ENCODE results near the gene C3orf80.
"Not testable (repeated sequence)": the region's sequence is repeated elsewhere in the genome, so short reads cannot be mapped to it uniquely, and the experiment has no call there.

Gene C3orf80

DNA sequence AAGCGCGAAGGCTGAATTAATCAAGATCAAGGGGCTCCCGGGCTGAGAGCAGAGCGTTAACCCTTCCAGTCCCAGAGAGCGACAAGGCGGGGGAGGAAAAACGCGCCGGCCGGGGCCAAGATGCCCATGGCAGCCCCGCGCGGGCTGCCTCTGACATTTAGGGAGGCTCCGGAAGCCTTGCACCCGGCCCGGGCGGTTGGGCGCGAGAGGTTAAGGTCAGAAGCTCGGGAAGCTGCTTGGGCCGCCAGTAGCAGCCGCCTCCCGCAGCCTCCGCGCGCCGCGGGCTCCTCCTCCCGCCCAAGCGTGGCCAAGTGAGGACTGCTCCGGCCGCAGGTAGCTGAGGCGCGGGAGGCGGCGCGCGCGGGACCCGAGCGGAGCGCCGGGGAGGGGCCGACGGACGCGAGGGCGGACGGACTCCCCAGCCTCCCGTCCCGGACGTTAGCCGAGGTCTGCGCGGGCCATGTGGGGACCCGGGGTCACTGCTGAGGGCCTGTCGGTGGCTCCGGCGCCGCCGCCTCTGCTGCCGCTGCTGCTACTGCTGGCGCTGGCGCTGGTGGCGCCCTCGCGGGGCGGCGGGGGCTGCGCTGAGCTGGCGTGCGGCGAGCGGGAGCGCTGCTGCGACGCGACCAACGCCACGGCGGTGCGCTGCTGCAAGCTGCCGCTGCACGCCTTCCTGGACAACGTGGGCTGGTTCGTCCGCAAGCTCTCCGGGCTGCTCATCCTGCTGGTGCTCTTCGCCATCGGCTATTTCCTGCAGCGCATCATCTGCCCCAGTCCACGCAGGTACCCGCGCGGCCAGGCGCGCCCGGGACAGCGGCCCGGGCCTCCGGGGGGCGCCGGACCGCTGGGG, at the start of gene C3orf80:
TSS of gene C3orf80 (plus strand) at position 247 of the 850 bp plus-strand sequence. CDS start at position 461, 214 bp downstream.
- Histone ChIP-seq H3K4me3 (ENCODE audit: low read length) (peak within 1 kb of the TSS; percentile 75), H3K27ac (ENCODE audit: low read depth, low read length) (no peak within 1 kb of the TSS), H3K9me2 (replicated peaks; ENCODE audit: control insufficient read depth, low read length) (no peaks in the 10 kb centered on the region), H4K20me1 (ENCODE audit: control insufficient read depth, insufficient read depth, low read depth, low read length) (no peaks in the 10 kb centered on the region), H3K36me3 (ENCODE audit: control insufficient read depth, low read length) (no peaks in the 10 kb centered on the region), H3K9me3 (ENCODE audit: control insufficient read depth, insufficient read depth, low read length) (no peaks in the 10 kb centered on the region), H3K4me1 (ENCODE audit: control insufficient read depth, low read length) (peaks cover 18% of the 10 kb centered on the region), H3K79me2 (ENCODE audit: control insufficient read depth, low read length) (no peaks in the 10 kb centered on the region), H3F3A (ENCODE audit: control insufficient read depth, insufficient read depth) (no peaks in the 10 kb centered on the region; the same call in 1 of the 2 replicates), H3K4me2 (ENCODE audit: low read length) (peak within 1 kb of the TSS; percentile 81), H3K27me3 (ENCODE audit: control insufficient read depth, low read length) (peaks cover 28% of the 10 kb centered on the region)
- TF ChIP-seq EZH2phosphoT487 (IDR thresholded peaks at IDR 0.05; ENCODE audit: borderline replicate concordance, low read length), result no peak; the same call in 1 of the 2 replicates
- TF ChIP-seq, protein P1, sequence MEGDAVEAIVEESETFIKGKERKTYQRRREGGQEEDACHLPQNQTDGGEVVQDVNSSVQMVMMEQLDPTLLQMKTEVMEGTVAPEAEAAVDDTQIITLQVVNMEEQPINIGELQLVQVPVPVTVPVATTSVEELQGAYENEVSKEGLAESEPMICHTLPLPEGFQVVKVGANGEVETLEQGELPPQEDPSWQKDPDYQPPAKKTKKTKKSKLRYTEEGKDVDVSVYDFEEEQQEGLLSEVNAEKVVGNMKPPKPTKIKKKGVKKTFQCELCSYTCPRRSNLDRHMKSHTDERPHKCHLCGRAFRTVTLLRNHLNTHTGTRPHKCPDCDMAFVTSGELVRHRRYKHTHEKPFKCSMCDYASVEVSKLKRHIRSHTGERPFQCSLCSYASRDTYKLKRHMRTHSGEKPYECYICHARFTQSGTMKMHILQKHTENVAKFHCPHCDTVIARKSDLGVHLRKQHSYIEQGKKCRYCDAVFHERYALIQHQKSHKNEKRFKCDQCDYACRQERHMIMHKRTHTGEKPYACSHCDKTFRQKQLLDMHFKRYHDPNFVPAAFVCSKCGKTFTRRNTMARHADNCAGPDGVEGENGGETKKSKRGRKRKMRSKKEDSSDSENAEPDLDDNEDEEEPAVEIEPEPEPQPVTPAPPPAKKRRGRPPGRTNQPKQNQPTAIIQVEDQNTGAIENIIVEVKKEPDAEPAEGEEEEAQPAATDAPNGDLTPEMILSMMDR (IDR thresholded peaks at IDR 0.05; ENCODE audit: low read depth, low read length, poor library complexity, severe bottlenecking), result peak; percentile 40

DNA sequence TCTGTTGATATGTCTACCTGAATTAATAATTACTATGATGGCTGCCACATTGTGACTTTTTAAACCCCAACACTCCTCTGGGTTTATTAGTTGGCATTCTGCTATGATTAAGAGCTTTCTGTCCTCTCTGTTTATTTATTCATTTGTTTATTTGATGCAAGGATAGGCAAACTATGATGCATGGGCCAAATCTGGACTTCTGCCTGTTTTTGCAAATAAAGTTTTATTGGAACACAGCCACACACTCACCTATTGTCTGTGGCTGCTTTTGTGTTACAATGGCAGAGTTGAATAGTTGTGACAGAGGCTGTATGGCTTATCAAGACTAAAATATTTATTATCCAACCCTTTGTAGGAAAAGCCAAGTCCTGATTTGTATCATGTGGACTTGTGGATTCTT, 48.3 kb upstream of the C3orf80 start:
- Histone ChIP-seq H3K27me3 (ENCODE audit: control insufficient read depth, low read length) (no peaks in the 10 kb centered on the region), H3K4me2 (ENCODE audit: low read length) (no peak overlapping the region), H3K9me2 (replicated peaks; ENCODE audit: control insufficient read depth, low read length) (no peaks in the 10 kb centered on the region), H3K4me3 (ENCODE audit: low read length) (no peak overlapping the region), H3K4me1 (ENCODE audit: control insufficient read depth, low read length) (no peaks in the 10 kb centered on the region), H4K20me1 (ENCODE audit: control insufficient read depth, insufficient read depth, low read depth, low read length) (no peaks in the 10 kb centered on the region), H3F3A (ENCODE audit: control insufficient read depth, insufficient read depth) (no peaks in the 10 kb centered on the region), H3K79me2 (ENCODE audit: control insufficient read depth, low read length) (no peaks in the 10 kb centered on the region), H3K36me3 (ENCODE audit: control insufficient read depth, low read length) (no peaks in the 10 kb centered on the region), H3K27ac (ENCODE audit: low read depth, low read length) (no peak overlapping the region), H3K9me3 (ENCODE audit: control insufficient read depth, insufficient read depth, low read length) (no peaks in the 10 kb centered on the region)
- TF ChIP-seq, protein P1 (IDR thresholded peaks at IDR 0.05; ENCODE audit: low read depth, low read length, poor library complexity, severe bottlenecking), result no peak
- TF ChIP-seq EZH2phosphoT487 (IDR thresholded peaks at IDR 0.05; ENCODE audit: borderline replicate concordance, low read length), result no peak

DNA sequence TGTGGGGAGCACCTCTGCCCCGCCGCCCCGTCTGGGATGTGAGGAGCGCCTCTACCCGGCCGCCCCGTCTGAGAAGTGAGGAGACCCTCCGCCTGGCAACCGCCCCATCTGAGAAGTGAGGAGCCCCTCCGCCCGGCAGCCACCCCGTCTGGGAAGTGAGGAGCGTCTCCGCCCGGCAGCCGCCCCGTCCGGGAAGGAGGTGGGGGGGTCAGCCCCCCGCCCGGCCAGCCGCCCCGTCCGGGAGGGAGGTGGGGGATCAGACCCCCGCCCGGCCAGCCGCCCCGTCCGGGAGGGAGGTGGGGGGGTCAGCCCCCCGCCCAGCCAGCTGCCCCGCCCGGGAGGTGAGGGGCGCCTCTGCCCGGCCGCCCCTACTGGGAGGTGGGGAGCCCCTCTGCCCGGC, 46.6 kb upstream of the C3orf80 start:
- not testable (repeated sequence) for H3K4me1 ChIP-seq (ENCODE audit: control insufficient read depth, low read length)

DNA sequence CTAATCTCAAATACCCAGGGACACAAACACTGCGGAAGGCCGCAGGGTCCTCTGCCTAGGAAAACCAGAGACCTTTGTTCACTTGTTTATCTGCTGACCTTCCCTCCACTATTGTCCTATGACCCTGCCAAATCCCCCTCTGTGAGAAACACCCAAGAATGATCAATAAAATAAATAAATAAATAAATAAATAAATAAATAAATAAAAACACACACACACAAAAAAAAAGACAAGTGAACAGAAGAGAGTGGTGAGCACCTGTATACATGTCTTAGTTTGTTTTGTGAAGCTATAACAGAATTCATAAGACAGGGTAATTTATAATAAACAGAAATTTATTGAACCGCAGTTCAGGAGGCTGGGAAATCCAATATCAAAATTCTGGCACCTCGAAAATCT, 45.8 kb upstream of the C3orf80 start:
- H3K9me2 ChIP-seq (replicated peaks; ENCODE audit: control insufficient read depth, low read length); H3K79me2 ChIP-seq (ENCODE audit: control insufficient read depth, low read length); H3K4me3 ChIP-seq (ENCODE audit: low read length); H3K27ac ChIP-seq (ENCODE audit: low read depth, low read length); H4K20me1 ChIP-seq (ENCODE audit: control insufficient read depth, insufficient read depth, low read depth, low read length); H3K27me3 ChIP-seq (ENCODE audit: control insufficient read depth, low read length); H3K9me3 ChIP-seq (ENCODE audit: control insufficient read depth, insufficient read depth, low read length); H3K4me2 ChIP-seq (ENCODE audit: low read length); H3F3A ChIP-seq (ENCODE audit: control insufficient read depth, insufficient read depth); H3K36me3 ChIP-seq (ENCODE audit: control insufficient read depth, low read length): not testable (repeated sequence)
- peaks cover 17% of the 10 kb centered on the region for H3K4me1 ChIP-seq (ENCODE audit: control insufficient read depth, low read length)

More for the DNA sequence above, 46.6 kb upstream of the C3orf80 start:
- H3K27ac ChIP-seq (ENCODE audit: low read depth, low read length); H3K9me3 ChIP-seq (ENCODE audit: control insufficient read depth, insufficient read depth, low read length); H3K4me2 ChIP-seq (ENCODE audit: low read length); H3K9me2 ChIP-seq (replicated peaks; ENCODE audit: control insufficient read depth, low read length); H3K27me3 ChIP-seq (ENCODE audit: control insufficient read depth, low read length); H3K36me3 ChIP-seq (ENCODE audit: control insufficient read depth, low read length); H3K4me3 ChIP-seq (ENCODE audit: low read length); H3K79me2 ChIP-seq (ENCODE audit: control insufficient read depth, low read length); H3F3A ChIP-seq (ENCODE audit: control insufficient read depth, insufficient read depth); H4K20me1 ChIP-seq (ENCODE audit: control insufficient read depth, insufficient read depth, low read depth, low read length): not testable (repeated sequence)
